ENCODE results near the gene GLDN.

Gene GLDN

DNA sequence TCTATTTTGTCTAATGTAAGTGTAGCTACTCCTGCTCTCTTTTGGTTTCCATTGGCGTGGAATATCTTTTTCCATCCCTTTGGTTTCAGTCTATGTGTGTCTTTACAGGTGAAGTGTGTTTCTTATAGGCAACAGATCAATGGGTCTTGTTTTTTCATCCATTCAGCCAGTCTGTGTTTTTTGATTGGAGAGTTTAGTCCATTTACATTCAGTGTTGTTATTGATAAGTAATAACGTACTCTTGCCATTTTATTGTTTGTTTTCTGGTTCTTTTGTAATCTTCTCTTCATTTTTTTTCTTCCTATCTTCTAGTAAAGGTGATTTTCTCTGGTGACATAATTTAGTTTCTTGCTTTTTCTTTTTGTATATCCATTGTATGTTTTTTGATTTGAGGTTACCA lies 97.1 kb downstream of the GLDN start:
- no peaks in the 10 kb centered on the region for H3K79me2 ChIP-seq (ENCODE audit: low read length)
- H3K4me3 ChIP-seq (ENCODE audit: low read length) = no peak overlapping the region
- no peak overlapping the region for H3K9ac ChIP-seq (ENCODE audit: low read length)
- no peaks in the 10 kb centered on the region for H3K9me2 ChIP-seq (replicated peaks; ENCODE audit: insufficient read depth, low read length)
- no peaks in the 10 kb centered on the region for H3F3A ChIP-seq (ENCODE audit: insufficient read depth, low read length)
- H3K9me3 ChIP-seq (replicated peaks; ENCODE audit: insufficient read depth, low read length) = no peaks in the 10 kb centered on the region
- TF ChIP-seq EZH2 (optimal IDR thresholded peaks at IDR 0.05; ENCODE audit: low read depth, low read length) = no peak
- no peak for TF ChIP-seq EZH2phosphoT487 (IDR thresholded peaks at IDR 0.05; ENCODE audit: low read length)
- TF ChIP-seq, protein P1, sequence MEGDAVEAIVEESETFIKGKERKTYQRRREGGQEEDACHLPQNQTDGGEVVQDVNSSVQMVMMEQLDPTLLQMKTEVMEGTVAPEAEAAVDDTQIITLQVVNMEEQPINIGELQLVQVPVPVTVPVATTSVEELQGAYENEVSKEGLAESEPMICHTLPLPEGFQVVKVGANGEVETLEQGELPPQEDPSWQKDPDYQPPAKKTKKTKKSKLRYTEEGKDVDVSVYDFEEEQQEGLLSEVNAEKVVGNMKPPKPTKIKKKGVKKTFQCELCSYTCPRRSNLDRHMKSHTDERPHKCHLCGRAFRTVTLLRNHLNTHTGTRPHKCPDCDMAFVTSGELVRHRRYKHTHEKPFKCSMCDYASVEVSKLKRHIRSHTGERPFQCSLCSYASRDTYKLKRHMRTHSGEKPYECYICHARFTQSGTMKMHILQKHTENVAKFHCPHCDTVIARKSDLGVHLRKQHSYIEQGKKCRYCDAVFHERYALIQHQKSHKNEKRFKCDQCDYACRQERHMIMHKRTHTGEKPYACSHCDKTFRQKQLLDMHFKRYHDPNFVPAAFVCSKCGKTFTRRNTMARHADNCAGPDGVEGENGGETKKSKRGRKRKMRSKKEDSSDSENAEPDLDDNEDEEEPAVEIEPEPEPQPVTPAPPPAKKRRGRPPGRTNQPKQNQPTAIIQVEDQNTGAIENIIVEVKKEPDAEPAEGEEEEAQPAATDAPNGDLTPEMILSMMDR (IDR thresholded peaks at IDR 0.05; ENCODE audit: low read length) = no peak
- H2AFZ ChIP-seq (ENCODE audit: low read length) = no peak overlapping the region
- H3K4me2 ChIP-seq (ENCODE audit: low read depth, low read length) = no peak overlapping the region
- no peaks in the 10 kb centered on the region for H4K20me1 ChIP-seq (ENCODE audit: insufficient read depth, low read length)
- H3K27ac ChIP-seq (ENCODE audit: low read length) = no peak overlapping the region
- H3K4me1 ChIP-seq (ENCODE audit: low read length) = no peaks in the 10 kb centered on the region
- H3K36me3 ChIP-seq (replicated peaks; ENCODE audit: insufficient read depth, low read length) = no peaks in the 10 kb centered on the region
- no peak for DNase-seq
- no peaks in the 10 kb centered on the region for H3K27me3 ChIP-seq (replicated peaks; ENCODE audit: insufficient read depth, low read length)

DNA sequence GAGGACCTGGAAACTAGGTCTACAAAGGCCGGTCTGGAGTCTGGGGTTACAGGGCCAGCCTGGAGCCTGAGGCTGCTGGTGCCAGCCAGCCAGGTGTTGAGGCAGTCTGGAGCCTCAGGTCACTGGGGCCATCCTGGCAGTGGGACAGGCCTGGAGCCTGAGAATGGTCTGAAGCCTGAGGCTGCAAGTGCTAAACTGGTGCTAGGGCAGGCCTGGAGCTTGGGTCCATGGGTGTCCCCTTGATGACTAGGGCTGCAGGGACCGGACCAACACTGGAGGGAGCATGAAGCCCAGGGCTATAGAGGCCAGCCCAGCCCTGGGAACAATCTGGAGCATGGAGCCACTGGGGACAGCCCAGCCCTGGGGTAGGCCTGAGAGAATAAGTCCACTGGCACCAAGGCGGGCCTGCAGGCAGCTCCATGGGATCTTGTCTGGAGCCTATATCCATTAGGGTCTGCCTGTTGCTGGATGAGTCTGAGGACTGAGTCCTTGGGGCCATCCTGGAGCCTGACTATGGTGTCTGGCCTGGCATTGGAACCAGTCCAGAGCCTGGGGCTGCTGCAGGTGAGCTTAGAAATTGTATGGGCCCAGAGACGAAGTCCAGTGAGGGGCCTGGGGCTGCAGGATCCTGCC lies 101.9 kb downstream of the GLDN start:
- peaks cover 18% of the 10 kb centered on the region for H3K4me1 ChIP-seq (ENCODE audit: low read length)
- peaks cover 9% of the 10 kb centered on the region; the same call in 1 of the 2 replicates for H3K27me3 ChIP-seq (replicated peaks; ENCODE audit: insufficient read depth, low read length)
- H3K9ac ChIP-seq (ENCODE audit: low read length) = no peak overlapping the region
- no peaks in the 10 kb centered on the region for H3K9me2 ChIP-seq (replicated peaks; ENCODE audit: insufficient read depth, low read length)
- H2AFZ ChIP-seq (ENCODE audit: low read length) = no peak overlapping the region
- no peaks in the 10 kb centered on the region for H3K36me3 ChIP-seq (replicated peaks; ENCODE audit: insufficient read depth, low read length)
- DNase-seq = no peak
- no peak overlapping the region for H3K4me3 ChIP-seq (ENCODE audit: low read length)
- H3K9me3 ChIP-seq (replicated peaks; ENCODE audit: insufficient read depth, low read length) = no peaks in the 10 kb centered on the region
- no peak overlapping the region for H3K27ac ChIP-seq (ENCODE audit: low read length)
- H3K79me2 ChIP-seq (ENCODE audit: low read length) = no peaks in the 10 kb centered on the region
- TF ChIP-seq, protein P1 (IDR thresholded peaks at IDR 0.05; ENCODE audit: low read length) = no peak
- no peak for TF ChIP-seq EZH2 (optimal IDR thresholded peaks at IDR 0.05; ENCODE audit: low read depth, low read length)
- no peak for TF ChIP-seq EZH2phosphoT487 (IDR thresholded peaks at IDR 0.05; ENCODE audit: low read length)
- no peaks in the 10 kb centered on the region for H4K20me1 ChIP-seq (ENCODE audit: insufficient read depth, low read length)
- H3K4me2 ChIP-seq (ENCODE audit: low read depth, low read length) = no peak overlapping the region
- peaks cover 4% of the 10 kb centered on the region for H3F3A ChIP-seq (ENCODE audit: insufficient read depth, low read length)

DNA sequence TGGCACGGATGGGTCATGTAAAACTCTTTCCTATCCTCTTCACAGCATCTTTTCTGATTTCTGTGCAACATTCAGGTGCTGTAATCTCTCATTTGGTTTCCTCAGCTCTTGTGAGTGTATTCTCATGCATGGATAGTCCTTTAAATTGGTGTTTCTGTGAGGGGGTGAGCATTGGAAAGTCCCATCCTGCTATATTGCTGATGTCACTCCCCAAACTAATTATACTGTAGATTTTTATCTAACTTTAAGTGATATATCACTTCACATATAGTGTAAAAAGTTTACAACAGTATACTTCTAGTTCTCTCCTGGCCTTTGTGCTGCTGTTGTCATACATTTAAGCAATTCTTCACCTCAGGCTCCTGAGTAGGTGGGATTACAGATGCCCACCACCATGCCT lies 102.7 kb downstream of the GLDN start:
- Histone ChIP-seq H3K9me3 (replicated peaks; ENCODE audit: insufficient read depth, low read length) (no peaks in the 10 kb centered on the region), H3K79me2 (ENCODE audit: low read length) (no peaks in the 10 kb centered on the region), H3K4me3 (ENCODE audit: low read length) (no peak overlapping the region), H3K4me1 (ENCODE audit: low read length) (peaks cover 18% of the 10 kb centered on the region), H3F3A (ENCODE audit: insufficient read depth, low read length) (peaks cover 4% of the 10 kb centered on the region), H3K27ac (ENCODE audit: low read length) (no peak overlapping the region), H2AFZ (ENCODE audit: low read length) (no peak overlapping the region), H3K36me3 (replicated peaks; ENCODE audit: insufficient read depth, low read length) (no peaks in the 10 kb centered on the region), H3K9ac (ENCODE audit: low read length) (no peak overlapping the region), H4K20me1 (ENCODE audit: insufficient read depth, low read length) (no peaks in the 10 kb centered on the region), H3K9me2 (replicated peaks; ENCODE audit: insufficient read depth, low read length) (no peaks in the 10 kb centered on the region), H3K27me3 (replicated peaks; ENCODE audit: insufficient read depth, low read length) (peaks cover 9% of the 10 kb centered on the region; the same call in 1 of the 2 replicates), H3K4me2 (ENCODE audit: low read depth, low read length) (no peak overlapping the region)
- DNase-seq = no peak
- TF ChIP-seq EZH2 (optimal IDR thresholded peaks at IDR 0.05; ENCODE audit: low read depth, low read length) (no peak), EZH2phosphoT487 (IDR thresholded peaks at IDR 0.05; ENCODE audit: low read length) (no peak)
- TF ChIP-seq, protein P1 (IDR thresholded peaks at IDR 0.05; ENCODE audit: low read length) = no peak
